ENCODE data around the gene LRMDA.
"Not testable (repeated sequence)": the region's sequence is repeated elsewhere in the genome, so short reads cannot be mapped to it uniquely, and the experiment has no call there.

Gene LRMDA

DNA sequence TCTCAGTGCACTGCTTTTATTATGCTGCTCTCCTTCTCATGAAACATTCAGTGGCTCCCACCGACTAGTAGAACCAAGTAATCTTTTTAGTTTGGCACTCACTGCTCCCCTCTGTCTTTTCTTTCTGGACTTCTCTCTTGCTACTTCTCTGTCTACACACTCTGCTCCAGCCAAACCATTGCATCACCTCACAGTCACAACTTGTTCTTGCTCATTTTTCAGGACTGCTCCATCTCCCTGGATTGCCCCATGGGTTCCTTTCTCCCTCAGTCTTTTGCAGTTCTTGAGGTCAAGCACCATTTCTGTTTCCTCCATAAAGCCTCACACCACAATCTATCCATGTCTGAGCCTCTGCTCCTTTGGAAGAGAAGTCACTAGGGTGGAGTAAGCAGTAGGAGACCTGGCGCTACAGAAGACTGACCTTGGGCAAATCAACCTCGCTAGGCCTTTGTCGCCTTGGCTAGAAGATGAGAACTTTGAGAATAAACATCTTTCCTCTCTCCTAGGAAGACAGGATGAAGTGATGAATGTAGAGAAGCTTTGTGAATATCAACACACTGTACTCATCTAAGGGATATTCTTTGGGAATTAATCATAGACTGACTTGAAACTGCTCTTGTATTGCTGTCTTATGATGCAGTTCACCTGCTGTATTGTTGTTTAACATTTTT lies 186.2 kb downstream of the LRMDA start:
- no peak for DNase-seq

- no peak for DNase-seq
These were observed 188.2 kb downstream of the LRMDA start for GRCh38 chr10:75619635-75620034.

DNA sequence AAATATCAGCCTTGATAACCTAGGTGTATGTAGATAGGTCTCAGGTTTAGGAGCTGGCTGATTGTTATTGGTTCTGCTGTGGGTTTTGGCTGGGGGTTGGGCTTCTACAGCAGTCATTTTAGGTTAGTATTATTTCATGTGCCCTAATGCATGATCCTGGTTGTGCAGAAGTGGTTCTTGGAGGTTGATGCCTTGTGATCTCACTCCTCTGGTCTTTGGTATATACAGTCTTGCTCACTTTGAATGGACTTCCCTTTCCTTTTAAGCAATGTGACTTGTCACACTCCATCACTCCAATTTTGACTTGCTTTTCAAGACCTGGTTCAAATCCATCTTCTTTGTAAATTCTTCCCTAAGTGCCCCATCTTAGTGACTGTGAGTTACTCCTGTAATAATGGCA lies 188.9 kb downstream of the LRMDA start:
- DNase-seq, result no peak

DNA sequence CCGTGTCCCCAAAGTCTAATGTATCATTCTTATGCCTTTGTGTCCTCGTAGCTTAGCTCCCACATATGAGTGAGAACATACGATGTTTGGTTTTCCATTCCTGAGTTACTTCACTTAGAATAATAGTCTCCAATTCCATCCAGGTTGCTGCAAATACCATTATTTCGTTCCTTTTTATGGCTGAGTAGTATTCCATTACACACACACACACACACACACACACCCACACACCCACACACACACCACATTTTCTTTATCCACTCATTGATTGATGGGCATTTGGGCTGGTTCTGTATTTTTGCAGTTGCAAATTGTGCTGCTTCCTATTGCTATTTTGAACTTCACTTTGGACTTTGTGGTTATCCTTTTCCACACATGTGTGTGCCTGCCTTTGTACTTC lies 189.6 kb downstream of the LRMDA start:
- DNase-seq, result not testable (repeated sequence)

DNA sequence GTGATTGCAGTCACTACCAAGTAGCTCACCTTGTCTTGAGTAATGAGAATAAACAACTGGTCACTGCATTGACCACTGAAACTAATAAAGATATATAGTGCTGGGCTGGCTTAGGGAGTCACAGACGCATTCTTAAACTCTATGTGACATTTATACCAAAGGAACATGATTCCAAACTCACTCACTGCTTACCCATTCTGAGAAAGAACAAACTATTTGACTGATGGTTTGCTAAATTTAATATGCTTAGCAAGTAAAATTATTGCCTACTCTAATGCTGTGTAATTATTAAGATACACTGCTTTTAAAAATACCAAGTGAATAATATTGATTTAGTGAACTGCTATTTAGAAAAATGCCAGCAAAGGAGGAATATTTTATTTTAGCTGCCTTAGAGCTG lies 191.1 kb downstream of the LRMDA start:
- DNase-seq, result no peak

- no peak for DNase-seq
These were observed 192.1 kb downstream of the LRMDA start for GRCh38 chr10:75623310-75624093.

DNA sequence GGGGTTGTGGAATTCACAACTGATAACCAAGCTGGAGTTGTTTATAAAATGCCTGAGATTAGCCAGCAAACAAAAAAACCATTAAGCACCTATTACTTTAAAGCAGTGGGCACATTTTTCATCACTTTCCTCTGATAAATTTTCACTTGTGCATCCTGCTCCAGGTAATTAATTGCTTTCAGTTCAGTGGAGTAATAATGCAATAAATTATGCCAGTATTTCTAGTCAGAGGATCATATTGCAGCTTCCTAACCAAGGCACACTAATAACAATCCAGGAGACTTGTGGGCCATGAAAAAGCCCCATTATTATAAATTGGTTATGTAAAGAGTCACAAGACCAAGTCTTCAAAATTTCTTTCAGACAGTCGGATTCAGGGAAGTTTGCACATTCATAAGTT lies 193.2 kb downstream of the LRMDA start:
- no peak for DNase-seq

DNA sequence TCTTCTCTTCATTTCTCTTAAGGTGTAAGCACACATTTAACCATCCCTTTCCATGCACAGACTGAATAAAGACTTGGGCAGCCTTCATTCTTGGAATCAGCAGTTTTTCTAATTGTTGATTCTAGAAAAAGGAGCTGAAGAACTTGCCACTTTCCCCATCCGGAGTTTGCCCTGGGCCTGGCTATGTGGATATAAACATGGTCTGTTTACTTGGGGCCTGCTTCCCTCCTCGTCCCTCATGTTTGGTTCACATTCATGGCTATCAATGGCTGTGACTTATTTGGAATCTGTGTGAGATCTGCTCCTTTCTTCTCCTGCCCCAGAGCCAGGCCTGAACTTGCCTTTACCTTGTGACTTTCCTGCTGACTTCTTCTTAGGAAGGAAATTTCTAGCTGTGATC lies 199.3 kb downstream of the LRMDA start:
- no peak for DNase-seq

DNA sequence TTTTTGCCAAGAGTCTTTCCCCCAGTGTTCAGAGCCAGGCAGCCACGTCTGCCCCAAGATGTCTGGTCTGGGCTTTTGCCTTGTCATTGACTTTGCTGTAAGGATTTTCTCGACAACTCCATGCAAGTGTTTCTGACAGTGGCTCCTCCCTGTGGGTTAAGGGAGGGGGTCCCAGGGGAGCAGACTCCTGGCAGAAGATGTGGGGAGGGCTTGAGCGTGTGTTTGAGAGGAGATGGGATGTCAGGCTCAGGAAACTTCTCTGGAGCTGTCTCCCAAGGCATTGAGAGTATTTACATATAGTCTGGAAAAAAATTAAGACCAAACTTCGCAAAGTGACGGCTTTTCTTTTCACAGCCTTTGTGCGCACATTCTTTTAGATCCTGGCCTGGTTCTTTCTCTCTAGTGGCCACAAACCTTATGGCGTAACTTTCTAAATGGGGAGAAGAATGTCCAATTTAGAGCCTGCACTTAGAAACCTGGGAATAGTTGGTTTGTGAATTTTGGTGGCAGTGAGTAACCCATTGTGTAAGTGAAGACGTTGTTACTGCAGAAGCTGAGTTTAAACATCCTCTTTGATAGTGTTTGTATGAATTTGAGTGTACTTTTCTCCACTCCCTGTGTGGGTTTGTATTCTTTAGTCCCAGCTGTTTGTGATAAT lies 201.5 kb downstream of the LRMDA start:
- no peak for DNase-seq

GRCh38 chr10:75633568-75633967 lies 202.1 kb downstream of the LRMDA start:
- DNase-seq, result no peak

DNA sequence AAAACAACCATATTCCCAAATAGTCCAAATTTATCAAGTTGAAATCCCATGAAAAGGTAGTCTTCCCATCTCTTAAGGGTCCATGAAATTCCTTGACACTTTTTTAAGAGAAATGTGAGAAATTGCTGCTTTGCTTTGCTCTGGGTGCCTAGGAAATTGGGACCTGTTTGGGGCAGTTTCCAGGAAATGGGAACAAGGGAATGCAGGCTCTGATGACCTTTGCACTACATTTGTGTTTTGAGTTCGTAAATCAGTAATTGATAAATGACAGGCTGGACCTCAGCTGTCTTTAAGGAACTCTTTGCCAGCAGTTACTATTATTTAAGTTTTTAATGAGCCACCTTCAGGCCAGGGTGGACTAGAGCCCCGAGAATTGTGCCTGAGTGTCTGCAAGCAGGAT lies 203.5 kb downstream of the LRMDA start:
- DNase-seq, result no peak

- DNase-seq, result no peak
These were observed 207.3 kb downstream of the LRMDA start for GRCh38 chr10:75638752-75639151.

DNA sequence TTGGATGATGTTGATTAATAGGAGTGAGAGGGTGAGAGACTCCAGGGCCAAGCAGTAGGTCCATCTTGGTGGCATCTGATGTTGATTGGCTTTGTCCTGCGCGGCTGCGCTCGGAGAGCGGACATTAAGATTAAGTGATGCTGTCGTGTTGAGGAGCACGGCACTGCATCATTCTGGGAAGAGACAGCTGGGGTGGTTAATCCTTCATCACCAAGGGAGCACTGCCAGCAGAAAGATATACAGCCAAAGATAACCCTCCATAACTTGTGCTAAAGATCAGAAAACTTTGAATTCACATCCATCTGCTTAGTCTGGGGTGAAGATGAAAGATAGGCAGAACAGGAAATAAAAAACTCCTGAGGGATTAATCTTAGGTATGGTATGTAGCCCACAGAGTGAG lies 208.3 kb downstream of the LRMDA start:
- no peak for DNase-seq

- no peak for DNase-seq
These were observed 209.0 kb downstream of the LRMDA start for GRCh38 chr10:75640381-75640780.

DNA sequence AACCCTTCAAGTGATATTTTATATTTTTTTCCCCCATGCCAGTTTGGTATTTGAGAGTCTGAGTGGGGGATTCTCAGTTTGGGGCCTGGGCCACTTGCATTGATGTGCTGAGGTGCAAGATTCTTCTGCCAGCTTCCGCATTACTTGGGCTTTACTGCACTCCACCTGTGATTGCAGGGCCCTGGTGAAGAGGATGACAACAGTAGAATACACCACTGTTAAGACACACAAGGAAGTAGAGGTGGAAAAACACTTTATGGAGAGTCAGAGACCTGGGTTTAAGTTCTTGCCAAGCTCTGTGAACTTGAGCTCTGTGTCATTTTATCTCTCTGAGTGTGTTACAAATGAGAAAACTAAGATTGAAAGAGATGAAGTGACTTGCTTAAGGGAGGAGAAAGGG lies 209.4 kb downstream of the LRMDA start:
- DNase-seq, result no peak

DNA sequence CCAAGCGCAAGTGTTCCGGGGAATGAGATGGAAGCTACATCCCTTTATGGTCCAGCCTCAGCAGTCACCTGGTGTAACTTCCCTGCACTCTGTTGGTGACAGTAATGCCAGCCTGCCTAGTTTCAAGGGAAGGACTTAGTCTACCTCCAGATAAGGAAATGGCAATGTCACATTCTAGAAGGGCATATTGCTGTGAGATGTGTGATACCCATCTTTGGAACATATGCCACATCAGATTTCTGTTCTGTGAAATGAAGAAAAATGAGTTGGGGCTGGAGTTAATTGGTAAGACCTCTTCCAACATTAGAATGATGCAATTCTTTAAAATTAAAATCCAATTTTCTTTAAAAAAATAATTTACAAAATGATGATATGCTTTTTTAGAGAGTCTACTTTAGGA lies 212.0 kb downstream of the LRMDA start:
- DNase-seq, result no peak

DNA sequence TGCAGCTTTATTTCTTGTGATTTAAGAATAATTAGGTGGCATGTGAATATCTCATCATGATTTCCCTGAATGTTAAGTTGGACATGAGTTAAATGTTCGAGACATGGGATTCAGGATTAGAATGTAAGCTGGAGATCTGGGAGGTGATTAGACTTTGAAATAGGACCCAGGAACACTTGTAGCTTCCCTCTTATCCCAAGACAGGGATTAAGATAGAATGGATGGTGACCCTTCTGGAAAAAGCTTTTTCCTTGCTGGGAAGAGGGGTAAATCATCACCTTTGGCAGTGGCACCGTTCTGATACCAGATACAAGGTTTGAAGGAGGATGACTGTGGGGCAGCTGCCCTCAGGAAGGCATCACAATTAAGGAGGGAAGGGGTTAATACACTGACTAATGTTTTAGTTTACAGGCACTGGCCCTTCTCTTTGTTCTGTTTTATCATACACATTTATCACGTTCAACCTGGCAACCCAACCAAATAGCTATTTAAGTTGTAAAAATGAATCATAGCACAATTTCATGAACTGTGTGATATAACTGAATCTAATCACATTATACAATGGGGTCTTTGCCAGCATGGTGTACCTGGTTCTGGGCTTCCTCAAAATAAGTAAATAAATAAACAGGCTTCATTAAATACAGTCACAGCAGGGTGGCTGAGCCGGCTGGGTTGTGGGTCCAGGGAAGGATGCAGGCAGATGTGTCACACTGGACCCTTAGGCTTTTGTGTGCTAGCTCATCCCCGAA lies 212.7 kb downstream of the LRMDA start:
- no peak for DNase-seq

GRCh38 chr10:75645704-75646103 lies 214.3 kb downstream of the LRMDA start:
- DNase-seq, result no peak

DNA sequence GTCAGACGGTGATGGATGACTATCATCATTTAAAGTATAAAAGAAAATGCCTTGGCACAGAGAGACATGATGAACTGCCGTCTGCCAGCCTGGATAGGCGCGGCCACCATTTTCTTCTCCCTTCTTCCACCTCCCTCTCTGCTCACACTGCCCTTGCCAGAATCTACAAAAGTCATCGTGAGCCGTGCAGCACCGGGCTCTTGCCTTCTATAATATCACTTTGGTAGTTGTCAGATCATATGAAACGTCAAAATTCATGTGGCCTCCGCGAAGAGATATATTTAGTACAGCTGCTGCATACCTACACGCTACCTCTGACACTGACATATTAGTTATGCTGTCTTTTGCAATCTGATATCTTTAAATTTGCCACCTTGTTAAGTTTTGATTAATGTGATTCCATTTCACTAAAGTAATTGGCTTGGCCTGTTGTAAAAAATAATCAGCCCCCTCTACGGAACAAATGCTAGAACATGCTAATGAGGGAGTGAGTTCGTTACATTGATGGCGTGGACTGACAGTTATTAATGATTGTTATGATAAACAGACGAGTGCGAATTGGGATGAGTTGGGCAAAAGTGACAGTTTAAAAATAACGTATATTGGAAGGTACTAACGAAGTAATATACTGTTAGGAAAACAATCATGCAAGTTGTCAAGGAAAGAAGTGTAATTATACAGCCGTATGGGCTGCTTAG lies 214.9 kb downstream of the LRMDA start:
- DNase-seq, result no peak

DNA sequence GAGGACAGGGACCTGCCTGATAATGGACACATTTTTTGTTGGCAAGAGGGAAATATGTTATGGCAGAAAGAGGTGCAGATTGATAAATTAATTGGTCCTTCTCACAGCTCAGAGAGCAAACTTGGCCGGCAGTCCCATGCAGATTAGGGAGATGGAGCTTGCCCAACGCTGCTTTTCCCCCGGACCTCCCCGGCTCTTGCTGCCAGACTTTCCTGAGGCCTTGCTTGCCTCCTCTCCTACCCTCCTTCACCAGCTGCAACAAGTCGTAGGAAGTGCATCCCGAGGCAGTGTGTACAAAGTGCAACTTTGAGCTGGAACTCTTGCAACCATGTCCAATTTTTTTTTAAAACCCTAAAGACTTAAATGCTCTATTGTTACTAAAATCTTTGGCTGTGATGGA lies 215.5 kb downstream of the LRMDA start:
- DNase-seq, result no peak

GRCh38 chr10:75647675-75648074 lies 216.3 kb downstream of the LRMDA start:
- no peak for DNase-seq

DNA sequence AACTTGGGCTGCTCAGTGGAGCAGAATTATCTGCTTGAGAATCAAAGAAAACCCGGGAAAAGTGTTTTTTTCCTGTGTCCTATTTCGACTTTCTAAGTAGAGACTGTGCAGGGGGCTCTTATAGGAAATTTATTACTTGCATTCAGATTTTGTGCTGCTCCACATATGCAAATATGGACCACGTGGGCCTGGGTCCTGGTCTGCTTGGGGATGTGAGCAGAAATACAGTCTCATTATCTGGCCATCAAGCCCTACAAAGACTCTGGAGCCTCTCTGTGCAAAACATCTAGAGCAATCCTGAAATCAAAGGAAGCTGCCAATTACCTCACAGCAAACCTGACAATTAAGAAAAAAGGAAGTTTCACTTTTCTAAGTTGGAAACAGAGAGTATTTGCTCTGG lies 216.9 kb downstream of the LRMDA start:
- DNase-seq, result no peak

DNA sequence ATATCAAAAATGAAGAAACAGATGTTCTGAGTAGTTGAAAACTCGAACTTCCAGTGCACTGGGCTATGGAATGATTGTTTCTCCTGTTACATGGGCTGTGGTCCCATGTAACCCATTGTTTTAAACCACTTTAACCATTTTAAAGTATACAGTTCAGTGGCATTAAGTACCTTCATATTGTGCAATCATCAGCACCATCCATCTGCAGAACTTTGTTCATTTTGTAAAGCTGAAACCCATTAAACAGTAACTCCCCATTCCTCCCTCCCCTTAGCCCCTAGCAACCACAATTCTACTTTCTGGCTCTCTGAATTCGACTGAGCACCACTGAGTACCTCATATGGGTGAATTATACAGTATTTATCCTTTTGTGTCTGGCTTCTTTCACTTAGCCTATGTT lies 217.4 kb downstream of the LRMDA start:
- DNase-seq, result no peak
